ENCODE results near the gene RASL10B. TPM values are rescaled to one million over a fixed set of nuclear protein-coding genes. Genes with fewer than 3 reads are reported as not detected.
"Not testable (repeated sequence)": the region's sequence is repeated elsewhere in the genome, so short reads cannot be mapped to it uniquely, and the experiment has no call there.

Gene RASL10B
- total RNA-seq, 1 donor from 2014 or later = 16.2 TPM

GRCh38 chr17:35701491-35701890 lies 29.9 kb upstream of the RASL10B start:
- peak overlapping the region; percentile 62 for H3K27ac Mint-ChIP-seq (ENCODE audit: unreplicated experiment)
- peaks cover 30% of the 10 kb centered on the region for H3K4me1 Mint-ChIP-seq (ENCODE audit: unreplicated experiment)
- H3K36me3 Mint-ChIP-seq (ENCODE audit: unreplicated experiment) = peaks cover 10% of the 10 kb centered on the region
- H3K27me3 Mint-ChIP-seq (ENCODE audit: unreplicated experiment) = no peaks in the 10 kb centered on the region
- no peaks in the 10 kb centered on the region for H3K9me3 Mint-ChIP-seq (ENCODE audit: unreplicated experiment)
- H3K4me3 Mint-ChIP-seq (ENCODE audit: unreplicated experiment) = no peak overlapping the region
- TF ChIP-seq, protein P1, sequence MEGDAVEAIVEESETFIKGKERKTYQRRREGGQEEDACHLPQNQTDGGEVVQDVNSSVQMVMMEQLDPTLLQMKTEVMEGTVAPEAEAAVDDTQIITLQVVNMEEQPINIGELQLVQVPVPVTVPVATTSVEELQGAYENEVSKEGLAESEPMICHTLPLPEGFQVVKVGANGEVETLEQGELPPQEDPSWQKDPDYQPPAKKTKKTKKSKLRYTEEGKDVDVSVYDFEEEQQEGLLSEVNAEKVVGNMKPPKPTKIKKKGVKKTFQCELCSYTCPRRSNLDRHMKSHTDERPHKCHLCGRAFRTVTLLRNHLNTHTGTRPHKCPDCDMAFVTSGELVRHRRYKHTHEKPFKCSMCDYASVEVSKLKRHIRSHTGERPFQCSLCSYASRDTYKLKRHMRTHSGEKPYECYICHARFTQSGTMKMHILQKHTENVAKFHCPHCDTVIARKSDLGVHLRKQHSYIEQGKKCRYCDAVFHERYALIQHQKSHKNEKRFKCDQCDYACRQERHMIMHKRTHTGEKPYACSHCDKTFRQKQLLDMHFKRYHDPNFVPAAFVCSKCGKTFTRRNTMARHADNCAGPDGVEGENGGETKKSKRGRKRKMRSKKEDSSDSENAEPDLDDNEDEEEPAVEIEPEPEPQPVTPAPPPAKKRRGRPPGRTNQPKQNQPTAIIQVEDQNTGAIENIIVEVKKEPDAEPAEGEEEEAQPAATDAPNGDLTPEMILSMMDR (IDR thresholded peaks at IDR 0.05) = no peak
- no peak for DNase-seq (ENCODE audit: extremely low spot score, unreplicated experiment)

GRCh38 chr17:35703308-35703707 lies 28.1 kb upstream of the RASL10B start:
- H3K27ac Mint-ChIP-seq (ENCODE audit: unreplicated experiment); DNase-seq (ENCODE audit: extremely low spot score, unreplicated experiment); H3K9me3 Mint-ChIP-seq (ENCODE audit: unreplicated experiment); H3K27me3 Mint-ChIP-seq (ENCODE audit: unreplicated experiment); H3K4me3 Mint-ChIP-seq (ENCODE audit: unreplicated experiment): not testable (repeated sequence)
- Mint-ChIP-seq H3K36me3 (ENCODE audit: unreplicated experiment) (peaks cover 13% of the 10 kb centered on the region), H3K4me1 (ENCODE audit: unreplicated experiment) (peaks cover 16% of the 10 kb centered on the region)

GRCh38 chr17:35705230-35705629 lies 26.2 kb upstream of the RASL10B start:
- H3K9me3 Mint-ChIP-seq (ENCODE audit: unreplicated experiment) = no peaks in the 10 kb centered on the region
- H3K4me3 Mint-ChIP-seq (ENCODE audit: unreplicated experiment) = no peak overlapping the region
- H3K36me3 Mint-ChIP-seq (ENCODE audit: unreplicated experiment) = peaks cover 15% of the 10 kb centered on the region
- H3K4me1 Mint-ChIP-seq (ENCODE audit: unreplicated experiment) = peaks cover 19% of the 10 kb centered on the region
- H3K27me3 Mint-ChIP-seq (ENCODE audit: unreplicated experiment) = no peaks in the 10 kb centered on the region
- TF ChIP-seq, protein P1 (IDR thresholded peaks at IDR 0.05) = no peak
- DNase-seq (ENCODE audit: extremely low spot score, unreplicated experiment) = no peak
- H3K27ac Mint-ChIP-seq (ENCODE audit: unreplicated experiment) = no peak overlapping the region

- Mint-ChIP-seq H3K27ac (ENCODE audit: unreplicated experiment) (no peak overlapping the region), H3K4me3 (ENCODE audit: unreplicated experiment) (no peak overlapping the region), H3K4me1 (ENCODE audit: unreplicated experiment) (peaks cover 22% of the 10 kb centered on the region), H3K9me3 (ENCODE audit: unreplicated experiment) (no peaks in the 10 kb centered on the region), H3K36me3 (ENCODE audit: unreplicated experiment) (peaks cover 19% of the 10 kb centered on the region), H3K27me3 (ENCODE audit: unreplicated experiment) (no peaks in the 10 kb centered on the region)
- DNase-seq (ENCODE audit: extremely low spot score, unreplicated experiment) = no peak
- TF ChIP-seq, protein P1 (IDR thresholded peaks at IDR 0.05) = no peak
Measured at GRCh38 chr17:35705705-35706104, 25.7 kb upstream of the RASL10B start.

GRCh38 chr17:35708149-35708548 lies 23.3 kb upstream of the RASL10B start:
- DNase-seq (ENCODE audit: extremely low spot score, unreplicated experiment) = no peak
- Mint-ChIP-seq H3K9me3 (ENCODE audit: unreplicated experiment) (no peaks in the 10 kb centered on the region), H3K27me3 (ENCODE audit: unreplicated experiment) (no peaks in the 10 kb centered on the region), H3K27ac (ENCODE audit: unreplicated experiment) (peak overlapping the region; percentile 45), H3K36me3 (ENCODE audit: unreplicated experiment) (peaks cover 19% of the 10 kb centered on the region), H3K4me3 (ENCODE audit: unreplicated experiment) (no peak overlapping the region), H3K4me1 (ENCODE audit: unreplicated experiment) (peaks cover 9% of the 10 kb centered on the region)
- TF ChIP-seq, protein P1 (IDR thresholded peaks at IDR 0.05) = no peak

DNA sequence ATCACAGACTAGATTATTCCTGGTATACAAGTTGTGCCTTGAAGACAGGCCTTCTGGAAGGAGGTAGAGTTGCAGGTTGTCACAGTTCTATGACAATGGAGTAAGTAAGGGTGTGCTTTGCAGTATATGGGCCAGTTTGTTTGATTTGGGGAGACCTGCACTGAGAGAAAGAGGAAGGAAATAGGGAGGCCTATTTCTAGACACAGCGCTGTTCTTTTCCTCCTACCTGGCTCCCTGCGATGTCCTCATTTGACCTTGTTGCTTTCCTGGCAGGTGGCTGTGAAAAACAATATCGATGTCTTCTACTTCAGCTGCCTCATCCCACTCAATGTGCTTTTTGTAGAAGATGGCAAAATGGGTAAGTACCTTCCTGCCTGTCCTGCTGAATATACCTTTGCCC lies 22.5 kb upstream of the RASL10B start:
- no peak for DNase-seq (ENCODE audit: extremely low spot score, unreplicated experiment)
- no peaks in the 10 kb centered on the region for H3K27me3 Mint-ChIP-seq (ENCODE audit: unreplicated experiment)
- TF ChIP-seq, protein P1 (IDR thresholded peaks at IDR 0.05) = no peak
- no peak overlapping the region for H3K27ac Mint-ChIP-seq (ENCODE audit: unreplicated experiment)
- H3K9me3 Mint-ChIP-seq (ENCODE audit: unreplicated experiment) = no peaks in the 10 kb centered on the region
- H3K36me3 Mint-ChIP-seq (ENCODE audit: unreplicated experiment) = peaks cover 17% of the 10 kb centered on the region
- peaks cover 9% of the 10 kb centered on the region for H3K4me1 Mint-ChIP-seq (ENCODE audit: unreplicated experiment)
- H3K4me3 Mint-ChIP-seq (ENCODE audit: unreplicated experiment) = no peak overlapping the region

Data from osteocyte (in vitro differentiated cells).